Subcutaneous abdominal adipose tissue (tissue), 5 donors: ENCODE measurements around the gene RUBCNL.

Experiments
- H3K27ac ChIP-seq: one replicate; pipeline ENCODE4 v1.7.0; 2013; ENCODE audit warnings: low read depth, mild to moderate bottlenecking, inconsistent platforms, low read length, moderate library complexity
- H3K27me3 ChIP-seq, 5 donors: one replicate each; pipeline ENCODE4 v1.7.0; 2013; ENCODE audit warnings: low read length in 5 of 5, inconsistent platforms in 1 of 5; ENCODE audit not compliant: control insufficient read depth in 5 of 5, insufficient read depth in 4 of 5
- H3K36me3 ChIP-seq, 5 donors: one replicate each; pipeline ENCODE4 v1.7.0; 2013; ENCODE audit warnings: low read length in 5 of 5; ENCODE audit not compliant: control insufficient read depth in 5 of 5, insufficient read depth in 5 of 5
- H3K4me1 ChIP-seq, 5 donors: one replicate each; pipeline ENCODE4 v1.7.0; 2013; ENCODE audit warnings: low read length in 5 of 5, mild to moderate bottlenecking in 3 of 5, moderate library complexity in 1 of 5; ENCODE audit not compliant: control insufficient read depth in 5 of 5, insufficient read depth in 5 of 5
- H3K4me3 ChIP-seq, 5 donors: one replicate each; pipeline ENCODE4 v1.7.0; 2013; ENCODE audit warnings: low read length in 5 of 5, low read depth in 1 of 5
- H3K9ac ChIP-seq, 5 donors: one replicate each; pipeline ENCODE4 v1.7.0; 2013; ENCODE audit warnings: low read length in 5 of 5, mild to moderate bottlenecking in 4 of 5, moderate library complexity in 3 of 5
- H3K9me3 ChIP-seq, 5 donors: one replicate each; pipeline ENCODE4 v1.7.0; 2013; ENCODE audit warnings: low read length in 5 of 5; ENCODE audit not compliant: control insufficient read depth in 5 of 5
- donor health status: healthy.
- donor health status: healthy.
- donor health status: healthy.
- donor health status: healthy.
- donor health status: healthy.

The RUBCNL gene

GRCh38 chr13:46329624-46330023, 57.4 kb downstream of the RUBCNL start:
- Histone ChIP-seq H3K4me1 (no peaks in the 10 kb centered on the region), H3K36me3 (no peaks in the 10 kb centered on the region), H3K9ac (no peak overlapping the region), H3K4me3 (no peak overlapping the region), H3K27ac (no peak overlapping the region), H3K9me3 (no peaks in the 10 kb centered on the region), H3K27me3 (no peaks in the 10 kb centered on the region)

- Histone ChIP-seq H3K9ac (no peak overlapping the region), H3K4me1 (no peaks in the 10 kb centered on the region), H3K4me3 (no peak overlapping the region), H3K27ac (no peak overlapping the region), H3K36me3 (no peaks in the 10 kb centered on the region), H3K27me3 (no peaks in the 10 kb centered on the region), H3K9me3 (no peaks in the 10 kb centered on the region)
These were observed 59.8 kb downstream of the RUBCNL start for GRCh38 chr13:46327246-46327645.

GRCh38 chr13:46324976-46325375, 62.1 kb downstream of the RUBCNL start:
- Histone ChIP-seq H3K4me1 (peaks cover 0 to 10% (median 0%) of the 10 kb centered on the region in 5 donors), H3K9ac (no peak overlapping the region), H3K9me3 (no peaks in the 10 kb centered on the region), H3K36me3 (no peaks in the 10 kb centered on the region), H3K27ac (no peak overlapping the region), H3K4me3 (no peak overlapping the region), H3K27me3 (no peaks in the 10 kb centered on the region)

- H3K36me3 ChIP-seq = no peaks in the 10 kb centered on the region
- H3K27me3 ChIP-seq = no peaks in the 10 kb centered on the region
- H3K9ac ChIP-seq = no peak overlapping the region
- peaks cover 0 to 10% (median 0%) of the 10 kb centered on the region in 5 donors for H3K4me1 ChIP-seq
- H3K4me3 ChIP-seq = no peak overlapping the region
- no peaks in the 10 kb centered on the region for H3K9me3 ChIP-seq
- no peak overlapping the region for H3K27ac ChIP-seq
These were observed 65.4 kb downstream of the RUBCNL start for GRCh38 chr13:46321494-46322225.

GRCh38 chr13:46320821-46321220, 66.2 kb downstream of the RUBCNL start:
- Histone ChIP-seq H3K36me3 (no peaks in the 10 kb centered on the region), H3K27ac (no peak overlapping the region), H3K4me1 (peaks cover 0 to 10% (median 0%) of the 10 kb centered on the region in 5 donors), H3K9me3 (no peaks in the 10 kb centered on the region), H3K9ac (peak overlapping the region in 1 of 5 donors; percentile 49), H3K27me3 (no peaks in the 10 kb centered on the region), H3K4me3 (no peak overlapping the region)

DNA sequence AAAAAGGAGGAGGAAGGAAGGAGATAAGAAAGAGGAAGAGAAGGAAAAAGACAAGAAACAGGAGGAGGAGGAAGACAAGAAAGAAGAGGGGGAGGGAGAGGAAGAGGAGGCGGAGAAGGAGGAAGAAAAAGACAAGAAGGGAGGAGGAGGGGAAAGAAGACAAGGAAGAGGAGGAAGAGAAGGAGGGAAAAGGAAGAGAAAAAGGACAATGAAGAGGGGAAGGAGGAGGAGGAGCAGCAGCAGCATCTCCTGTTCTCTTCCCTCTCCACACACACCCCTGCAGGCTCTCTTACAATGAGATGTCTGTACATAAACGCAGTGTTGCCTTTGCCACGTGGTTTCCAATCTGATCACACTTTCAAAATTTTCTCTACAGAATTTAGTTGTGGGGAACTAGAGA, 66.6 kb downstream of the RUBCNL start:
- H3K27me3 ChIP-seq = no peaks in the 10 kb centered on the region
- H3K27ac ChIP-seq = no peak overlapping the region
- H3K4me3 ChIP-seq = no peak overlapping the region
- peak overlapping the region in 1 of 5 donors; percentile 49 for H3K9ac ChIP-seq
- H3K4me1 ChIP-seq = peaks cover 0 to 10% (median 0%) of the 10 kb centered on the region in 5 donors
- H3K36me3 ChIP-seq = no peaks in the 10 kb centered on the region
- no peaks in the 10 kb centered on the region for H3K9me3 ChIP-seq

DNA sequence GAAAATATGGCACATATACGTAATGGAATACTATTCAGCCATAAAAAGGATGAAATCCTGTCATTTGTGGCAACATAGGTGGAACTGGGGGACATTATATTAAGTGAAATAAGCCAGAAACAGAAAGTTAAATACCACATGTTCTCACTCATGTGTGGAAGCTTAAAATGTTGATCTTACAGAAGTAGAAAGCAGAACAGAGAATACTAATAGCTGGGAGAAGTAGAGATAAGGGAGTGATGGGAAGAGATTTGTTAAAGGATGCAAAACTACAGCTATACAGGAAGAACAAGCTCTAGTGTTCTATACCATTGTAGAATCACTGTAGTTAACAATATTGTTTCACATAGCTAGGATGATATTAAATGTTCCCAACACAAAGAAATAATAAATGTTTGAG, 68.1 kb downstream of the RUBCNL start:
- no peaks in the 10 kb centered on the region for H3K36me3 ChIP-seq
- no peaks in the 10 kb centered on the region for H3K27me3 ChIP-seq
- no peak overlapping the region for H3K27ac ChIP-seq
- no peak overlapping the region for H3K9ac ChIP-seq
- no peaks in the 10 kb centered on the region for H3K9me3 ChIP-seq
- H3K4me1 ChIP-seq = peaks cover 0 to 10% (median 0%) of the 10 kb centered on the region in 5 donors
- no peak overlapping the region for H3K4me3 ChIP-seq

DNA sequence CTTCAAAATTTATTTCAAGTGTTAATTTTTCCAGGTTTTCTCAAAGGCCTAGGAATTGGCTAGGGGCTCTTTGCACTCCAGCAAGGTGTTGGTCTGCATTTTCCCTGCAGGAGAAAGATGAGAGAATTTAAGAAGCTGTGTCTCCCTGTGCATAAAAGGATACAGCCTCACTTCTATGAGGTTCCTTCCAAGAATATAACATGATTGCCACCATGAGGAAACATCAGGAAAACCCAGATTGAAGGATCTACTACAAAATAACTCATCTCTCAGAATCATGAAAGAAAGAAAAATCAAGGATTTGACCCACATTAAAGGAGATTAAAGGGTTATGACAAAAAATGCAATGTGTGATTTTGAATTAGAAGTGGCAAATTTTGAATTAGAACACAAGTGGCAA, 69.9 kb downstream of the RUBCNL start:
- no peak overlapping the region for H3K27ac ChIP-seq
- no peak overlapping the region for H3K4me3 ChIP-seq
- peaks cover 0 to 10% (median 0%) of the 10 kb centered on the region in 5 donors for H3K4me1 ChIP-seq
- no peaks in the 10 kb centered on the region for H3K27me3 ChIP-seq
- H3K9me3 ChIP-seq = no peaks in the 10 kb centered on the region
- H3K9ac ChIP-seq = no peak overlapping the region
- no peaks in the 10 kb centered on the region for H3K36me3 ChIP-seq

GRCh38 chr13:46315491-46316075, 71.5 kb downstream of the RUBCNL start:
- H3K9me3 ChIP-seq = no peaks in the 10 kb centered on the region
- H3K27ac ChIP-seq = no peak overlapping the region
- H3K27me3 ChIP-seq = no peaks in the 10 kb centered on the region
- peaks cover 0 to 2% (median 0%) of the 10 kb centered on the region in 5 donors for H3K4me1 ChIP-seq
- H3K4me3 ChIP-seq = no peak overlapping the region
- no peaks in the 10 kb centered on the region for H3K36me3 ChIP-seq
- no peak overlapping the region for H3K9ac ChIP-seq

GRCh38 chr13:46315036-46315435, 72.0 kb downstream of the RUBCNL start:
- H3K27me3 ChIP-seq = no peaks in the 10 kb centered on the region
- no peaks in the 10 kb centered on the region for H3K9me3 ChIP-seq
- H3K4me1 ChIP-seq = no peaks in the 10 kb centered on the region
- no peak overlapping the region for H3K4me3 ChIP-seq
- no peaks in the 10 kb centered on the region for H3K36me3 ChIP-seq
- H3K27ac ChIP-seq = no peak overlapping the region
- H3K9ac ChIP-seq = no peak overlapping the region
